ENCODE results near the gene LPP. TPM values are rescaled to one million over a fixed set of nuclear protein-coding genes. Genes with fewer than 3 reads are reported as not detected.

LPP gene
- total RNA-seq, 1 donor: 77.4 TPM

- no peaks in the 10 kb centered on the region for H4K20me1 ChIP-seq (ENCODE audit: insufficient read depth, low read length)
- TF ChIP-seq CTCF (IDR thresholded peaks at IDR 0.05; ENCODE audit: extremely low read depth, low read depth, low read length): no peak
- no peak overlapping the region for H3K4me3 ChIP-seq (ENCODE audit: insufficient read depth, low read length)
- no peak overlapping the region for H3K4me2 ChIP-seq (ENCODE audit: insufficient read depth, low read length)
- H3K9me3 ChIP-seq (ENCODE audit: low read depth, low read length): no peaks in the 10 kb centered on the region
- no peak overlapping the region for H3K27ac ChIP-seq (ENCODE audit: low read depth, low read length)
- peaks cover 16% of the 10 kb centered on the region for H3K4me1 ChIP-seq (ENCODE audit: insufficient read depth, low read length)
- no peak for DNase-seq (ENCODE audit: insufficient read length, low spot score, missing footprints)
- H3K36me3 ChIP-seq (ENCODE audit: insufficient read depth, low read length): no peaks in the 10 kb centered on the region
- H3K27me3 ChIP-seq (ENCODE audit: insufficient read depth, low read length): no peaks in the 10 kb centered on the region
- H3K79me2 ChIP-seq (ENCODE audit: insufficient read depth, low read length): no peaks in the 10 kb centered on the region
- no peak overlapping the region for H2AFZ ChIP-seq (ENCODE audit: low read length)
These were observed 771.4 kb downstream of the LPP start for GRCh38 chr3:188925376-188925775.

- Histone ChIP-seq H3K4me1 (ENCODE audit: insufficient read depth, low read length) (peaks cover 16% of the 10 kb centered on the region), H2AFZ (ENCODE audit: low read length) (no peak overlapping the region), H3K9me3 (ENCODE audit: low read depth, low read length) (no peaks in the 10 kb centered on the region), H3K27me3 (ENCODE audit: insufficient read depth, low read length) (no peaks in the 10 kb centered on the region), H3K36me3 (ENCODE audit: insufficient read depth, low read length) (no peaks in the 10 kb centered on the region), H4K20me1 (ENCODE audit: insufficient read depth, low read length) (no peaks in the 10 kb centered on the region), H3K79me2 (ENCODE audit: insufficient read depth, low read length) (no peaks in the 10 kb centered on the region), H3K4me2 (ENCODE audit: insufficient read depth, low read length) (no peak overlapping the region), H3K4me3 (ENCODE audit: insufficient read depth, low read length) (no peak overlapping the region), H3K27ac (ENCODE audit: low read depth, low read length) (no peak overlapping the region)
- TF ChIP-seq CTCF (IDR thresholded peaks at IDR 0.05; ENCODE audit: extremely low read depth, low read depth, low read length): no peak
- no peak for DNase-seq (ENCODE audit: insufficient read length, low spot score, missing footprints)
These were observed 772.2 kb downstream of the LPP start for GRCh38 chr3:188926111-188926510.

- DNase-seq (ENCODE audit: insufficient read length, low spot score, missing footprints): peak; percentile 65
- Histone ChIP-seq H3K4me1 (ENCODE audit: insufficient read depth, low read length) (peaks cover 16% of the 10 kb centered on the region), H2AFZ (ENCODE audit: low read length) (peak overlapping the region; percentile 35), H3K27ac (ENCODE audit: low read depth, low read length) (peak overlapping the region; percentile 60), H4K20me1 (ENCODE audit: insufficient read depth, low read length) (no peaks in the 10 kb centered on the region), H3K79me2 (ENCODE audit: insufficient read depth, low read length) (no peaks in the 10 kb centered on the region), H3K9me3 (ENCODE audit: low read depth, low read length) (no peaks in the 10 kb centered on the region), H3K36me3 (ENCODE audit: insufficient read depth, low read length) (no peaks in the 10 kb centered on the region), H3K4me3 (ENCODE audit: insufficient read depth, low read length) (no peak overlapping the region), H3K27me3 (ENCODE audit: insufficient read depth, low read length) (no peaks in the 10 kb centered on the region), H3K4me2 (ENCODE audit: insufficient read depth, low read length) (peak overlapping the region; percentile 23)
- TF ChIP-seq CTCF (IDR thresholded peaks at IDR 0.05; ENCODE audit: extremely low read depth, low read depth, low read length): no peak
These were observed 773.0 kb downstream of the LPP start for GRCh38 chr3:188926741-188927511.

GRCh38 chr3:188927971-188928370 lies 774.0 kb downstream of the LPP start:
- H3K4me3 ChIP-seq (ENCODE audit: insufficient read depth, low read length): no peak overlapping the region
- H3K27me3 ChIP-seq (ENCODE audit: insufficient read depth, low read length): no peaks in the 10 kb centered on the region
- H3K4me2 ChIP-seq (ENCODE audit: insufficient read depth, low read length): no peak overlapping the region
- H4K20me1 ChIP-seq (ENCODE audit: insufficient read depth, low read length): no peaks in the 10 kb centered on the region
- H2AFZ ChIP-seq (ENCODE audit: low read length): no peak overlapping the region
- H3K27ac ChIP-seq (ENCODE audit: low read depth, low read length): no peak overlapping the region
- no peaks in the 10 kb centered on the region for H3K79me2 ChIP-seq (ENCODE audit: insufficient read depth, low read length)
- H3K4me1 ChIP-seq (ENCODE audit: insufficient read depth, low read length): peaks cover 16% of the 10 kb centered on the region
- no peaks in the 10 kb centered on the region for H3K9me3 ChIP-seq (ENCODE audit: low read depth, low read length)
- DNase-seq (ENCODE audit: insufficient read length, low spot score, missing footprints): no peak
- TF ChIP-seq CTCF (IDR thresholded peaks at IDR 0.05; ENCODE audit: extremely low read depth, low read depth, low read length): no peak
- no peaks in the 10 kb centered on the region for H3K36me3 ChIP-seq (ENCODE audit: insufficient read depth, low read length)
